NCI-H345 treated with DMSO at 0.1 percent for 48 hours (cell line): ENCODE results near the gene COPS3.
A peak's percentile ranks its signal among the peaks of the same experiment; 100 is the strongest.

Experiments used
- DNase-seq: peaks from one replicate; lab custom pipeline; 2025; ENCODE audit not compliant: unreplicated experiment; lab: John Stamatoyannopoulos, UW

Gene COPS3

DNA sequence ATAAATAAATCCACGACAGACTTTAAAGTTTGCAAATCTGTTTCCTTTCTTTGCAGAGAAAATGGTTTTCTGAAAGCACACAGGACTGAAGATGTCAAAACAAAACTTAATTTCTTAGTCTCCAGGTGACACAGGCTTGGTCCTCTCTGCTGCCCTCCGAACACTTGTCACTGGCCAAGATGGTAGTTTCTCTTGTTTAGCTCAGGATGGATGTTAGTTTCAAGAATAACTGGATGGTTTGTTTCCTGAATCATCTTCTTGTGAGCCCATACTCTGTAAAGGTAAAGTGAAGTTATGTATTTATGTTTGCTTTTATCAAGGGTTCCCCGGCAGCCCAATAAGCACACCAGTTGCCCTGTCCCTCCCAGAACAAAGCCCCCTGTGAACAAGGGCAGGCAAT is 34.2 kb downstream of the COPS3 start:
- no peak for DNase-seq

DNA sequence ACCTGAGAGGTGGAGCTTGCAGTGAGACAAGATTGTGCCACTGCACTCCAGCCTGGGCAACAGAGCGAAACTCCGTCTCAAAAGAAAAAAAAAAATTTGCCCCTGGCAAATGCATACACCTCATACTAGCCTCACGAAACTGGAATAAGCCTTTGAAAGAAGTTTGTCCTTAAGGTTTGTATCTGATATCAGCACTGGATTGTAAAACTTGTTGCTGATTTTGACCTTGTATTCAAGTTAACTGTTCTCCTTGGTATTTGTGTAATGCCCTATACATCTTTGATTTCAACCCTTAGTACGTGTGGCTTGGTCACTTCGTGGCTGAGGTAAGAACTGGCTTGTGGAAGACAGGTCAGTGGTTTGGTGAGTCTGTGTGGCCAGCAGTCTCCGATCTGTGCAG is 37.9 kb downstream of the COPS3 start:
- DNase-seq, result no peak

DNA sequence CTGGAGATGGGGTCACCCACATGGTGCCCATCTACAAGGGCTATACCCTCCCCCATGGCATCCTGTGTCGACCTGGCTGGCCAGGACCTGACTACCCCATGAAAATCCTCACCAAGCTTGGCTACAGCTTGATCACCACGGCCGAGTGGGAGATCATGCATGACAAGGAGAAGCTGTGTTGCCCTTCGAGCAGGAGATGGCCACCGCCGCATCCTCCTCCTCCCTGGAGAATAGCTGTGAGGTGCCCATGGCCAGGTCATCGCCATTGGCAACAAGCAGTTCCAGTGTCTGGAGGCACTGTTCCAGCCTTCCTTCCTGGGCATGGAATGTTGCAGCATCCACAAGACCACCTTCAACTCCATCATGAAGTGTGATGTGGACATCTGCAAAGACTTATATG is 38.8 kb downstream of the COPS3 start:
- no peak for DNase-seq

DNA sequence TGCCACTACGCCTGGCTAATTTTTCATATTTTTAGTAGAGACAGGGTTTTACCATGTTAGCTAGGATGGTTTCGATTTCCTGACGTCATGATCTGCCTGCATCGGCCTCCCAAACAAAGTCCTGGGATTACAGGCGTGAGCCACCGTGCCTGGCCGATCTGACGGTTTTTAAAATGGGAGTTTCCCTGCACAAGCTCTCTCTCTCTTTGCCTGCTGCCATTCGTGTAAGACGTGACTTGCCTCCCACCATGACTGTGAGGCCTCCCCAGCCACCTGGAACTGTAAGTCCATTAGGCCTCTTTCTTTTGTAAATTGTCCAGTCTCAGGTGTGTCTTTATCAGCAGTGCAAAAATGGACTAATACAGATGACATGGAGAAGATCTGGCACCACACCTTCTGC is 39.4 kb downstream of the COPS3 start:
- DNase-seq, result no peak

DNA sequence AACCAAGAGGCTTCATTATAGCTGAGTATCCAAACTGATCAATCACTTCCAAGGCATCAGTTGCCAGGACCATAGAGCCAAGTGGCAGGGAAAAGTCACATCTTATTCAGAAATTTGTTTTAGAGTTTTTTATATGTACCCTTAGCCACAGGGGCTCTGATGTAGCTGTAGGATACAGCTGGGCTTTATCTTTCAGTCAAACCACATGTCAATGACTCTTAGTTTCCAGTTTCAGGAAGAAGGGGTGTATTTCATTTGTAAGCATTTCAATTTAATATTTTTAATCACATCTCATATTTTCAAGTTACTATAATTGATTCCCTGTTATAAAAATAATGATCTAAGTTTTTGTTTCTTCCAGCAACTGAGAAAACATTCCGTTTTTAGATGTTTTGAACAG is 41.2 kb downstream of the COPS3 start:
- no peak for DNase-seq

DNA sequence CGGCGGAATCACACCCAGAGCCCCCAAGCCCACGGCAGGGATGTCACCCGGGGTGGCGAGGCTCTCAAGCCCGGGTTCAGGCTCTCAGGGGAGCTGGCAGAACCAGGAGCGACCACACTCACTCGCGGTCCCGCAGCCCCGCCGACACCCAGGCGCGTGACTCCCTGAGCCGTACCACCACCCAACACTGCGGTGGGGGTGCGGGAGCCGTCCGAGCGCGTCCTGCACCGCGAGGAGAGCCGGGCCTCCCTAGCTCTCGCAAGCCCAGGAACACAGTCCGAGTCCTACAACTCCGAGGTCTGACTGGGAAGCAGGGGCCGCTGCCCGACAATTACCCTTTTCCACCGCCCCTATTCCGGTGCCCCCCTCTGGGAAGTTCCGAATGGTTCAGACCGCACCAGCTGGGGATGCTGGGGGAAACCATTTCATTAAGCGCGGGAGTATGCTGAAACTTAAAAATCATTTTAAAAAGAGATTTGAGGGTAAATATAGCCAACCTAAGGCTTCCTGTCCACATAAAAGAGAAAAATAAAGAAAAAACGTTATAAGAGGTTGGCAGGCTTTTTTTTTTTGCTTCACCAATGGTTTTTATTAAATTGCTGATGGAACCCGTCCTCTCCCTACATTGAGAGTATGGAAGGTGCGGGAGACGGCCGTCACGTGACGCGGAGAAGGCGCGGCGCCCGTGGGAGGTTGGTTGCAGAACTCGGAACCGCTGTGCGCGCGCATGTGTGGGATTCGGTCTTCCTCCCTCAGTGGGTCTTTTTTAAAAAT is 43.8 kb downstream of the COPS3 start, which contains the start of gene FLCN:
FLCN (minus strand) TSS at position 143 of the 774 bp plus-strand sequence. CDS start 9,031 bp downstream, outside the sequence.
- DNase-seq, result peak; percentile 70

DNA sequence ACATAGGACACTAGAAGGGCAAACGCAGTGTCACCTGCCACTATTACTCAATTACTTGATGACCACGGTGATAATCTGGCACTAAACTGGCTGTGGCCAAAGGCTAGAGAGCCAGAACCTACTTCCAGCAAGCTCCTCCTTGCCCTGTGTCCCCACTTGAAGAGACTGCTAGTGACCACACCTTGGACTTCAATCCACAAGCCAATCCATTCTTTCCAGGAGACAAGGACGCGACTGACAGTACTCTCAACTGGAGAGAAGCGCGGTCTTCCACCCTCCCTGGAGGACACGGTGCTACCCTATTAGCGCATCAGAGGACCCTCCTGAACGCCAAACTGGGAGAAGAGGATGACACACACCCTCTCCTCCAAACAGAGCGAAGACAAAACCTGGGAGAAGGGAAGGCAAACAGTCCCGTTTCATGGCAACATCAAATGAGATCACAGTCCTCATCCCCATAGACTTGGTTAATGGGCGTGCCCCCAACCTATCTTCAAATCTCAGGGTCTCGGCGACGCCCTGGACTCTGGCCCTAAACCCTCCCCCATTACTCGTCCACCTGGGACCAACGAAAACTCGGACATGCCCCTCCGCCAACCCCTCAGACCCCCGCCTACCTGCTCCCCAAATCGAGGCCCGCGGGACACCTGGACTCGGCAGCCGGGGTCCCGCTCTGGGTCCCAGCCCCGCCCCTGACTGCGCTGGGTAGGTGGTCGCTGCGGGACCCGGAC is 44.6 kb downstream of the COPS3 start:
- no peak for DNase-seq

DNA sequence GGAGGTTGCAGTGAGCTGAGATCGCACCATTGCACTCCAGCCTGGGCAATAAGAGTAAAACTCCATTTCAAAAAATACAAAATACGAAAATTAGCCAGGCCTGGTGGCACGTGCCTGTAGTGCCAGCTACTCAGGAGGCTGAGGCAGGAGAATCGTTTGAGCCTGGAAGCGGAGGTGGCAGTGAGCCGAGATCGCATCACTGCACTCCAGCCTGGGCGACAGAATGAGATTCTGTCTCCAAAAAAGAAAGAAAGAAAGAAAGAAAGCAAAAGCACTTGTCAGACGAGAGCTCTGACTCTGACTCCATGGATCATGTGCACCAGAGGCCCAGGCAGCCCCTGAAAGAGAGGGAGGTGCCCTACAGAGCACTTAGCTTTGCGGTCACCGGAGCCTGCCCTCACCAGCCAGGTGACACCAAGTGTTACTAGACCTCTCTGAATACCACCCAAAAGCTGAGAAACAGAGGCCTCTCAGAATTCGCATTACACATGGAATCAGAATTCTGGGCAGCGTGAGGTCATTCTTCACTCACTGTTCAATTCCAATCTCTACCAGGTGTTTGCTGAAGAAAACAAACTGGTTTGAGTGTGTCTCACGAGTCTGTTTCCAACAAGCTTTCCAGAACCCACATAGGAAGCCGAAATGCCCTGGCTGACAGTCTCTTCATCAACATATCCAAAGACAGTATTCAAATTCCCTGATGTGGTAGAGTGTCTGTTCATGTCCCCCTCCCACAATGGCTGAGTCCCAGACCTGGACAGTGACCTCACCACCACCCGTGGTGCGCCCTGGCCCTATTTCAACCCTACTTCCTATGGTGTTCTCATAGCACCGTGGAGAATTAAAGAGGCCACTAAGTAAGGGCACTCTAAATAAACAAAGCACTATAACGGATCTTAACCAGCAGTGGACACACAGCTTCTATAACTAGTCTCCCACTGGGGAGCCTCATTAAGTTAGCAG is 45.6 kb downstream of the COPS3 start:
- no peak for DNase-seq

DNA sequence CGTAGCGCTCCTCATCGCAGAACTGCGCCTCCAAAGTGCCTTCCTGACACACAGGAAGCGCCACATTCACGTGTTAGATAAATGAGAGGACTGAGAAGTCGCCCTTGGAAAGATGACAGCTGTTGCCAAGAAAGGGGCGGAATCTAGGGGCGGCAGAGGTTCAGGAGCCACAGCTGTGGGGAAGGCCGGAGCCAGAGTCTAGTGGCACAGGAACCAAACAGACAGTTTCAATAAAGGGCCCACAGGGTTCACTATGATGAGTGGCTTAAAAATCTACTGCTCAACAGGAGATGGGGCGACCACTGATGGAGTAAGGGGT is 48.8 kb downstream of the COPS3 start:
- DNase-seq, result no peak

DNA sequence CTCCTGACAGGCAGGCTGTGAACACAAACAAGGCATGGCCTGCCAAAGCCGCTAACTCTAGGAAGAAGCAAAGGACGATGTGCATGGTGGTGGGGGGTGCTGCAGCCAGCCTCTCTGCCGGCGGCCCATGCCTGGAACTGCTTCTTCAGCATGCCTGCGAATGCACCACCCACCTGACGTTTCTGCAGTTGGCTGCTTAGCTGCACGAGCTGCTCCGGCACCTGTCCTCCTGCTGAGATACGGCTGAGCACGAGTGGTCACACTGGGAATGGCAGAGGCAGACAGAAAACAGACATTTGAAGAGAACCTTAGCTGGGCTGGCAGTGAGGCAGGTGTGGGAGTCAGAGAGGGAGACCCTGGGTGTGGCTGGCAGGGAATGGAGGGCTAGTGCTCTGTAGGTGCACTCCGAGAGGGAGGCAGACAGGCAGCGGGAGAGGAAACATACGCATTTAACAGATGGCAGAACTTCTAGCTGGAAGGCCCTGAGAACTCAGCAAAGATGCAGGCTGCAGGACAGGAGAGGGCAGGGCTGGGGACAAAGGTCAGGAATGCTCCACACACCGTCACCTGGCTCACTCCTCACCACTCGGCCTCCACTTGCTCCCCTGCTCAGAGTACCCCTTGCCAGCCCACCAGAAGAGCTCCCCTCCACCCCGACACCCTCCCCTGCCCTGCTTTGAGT is 49.3 kb downstream of the COPS3 start:
- DNase-seq, result no peak

DNA sequence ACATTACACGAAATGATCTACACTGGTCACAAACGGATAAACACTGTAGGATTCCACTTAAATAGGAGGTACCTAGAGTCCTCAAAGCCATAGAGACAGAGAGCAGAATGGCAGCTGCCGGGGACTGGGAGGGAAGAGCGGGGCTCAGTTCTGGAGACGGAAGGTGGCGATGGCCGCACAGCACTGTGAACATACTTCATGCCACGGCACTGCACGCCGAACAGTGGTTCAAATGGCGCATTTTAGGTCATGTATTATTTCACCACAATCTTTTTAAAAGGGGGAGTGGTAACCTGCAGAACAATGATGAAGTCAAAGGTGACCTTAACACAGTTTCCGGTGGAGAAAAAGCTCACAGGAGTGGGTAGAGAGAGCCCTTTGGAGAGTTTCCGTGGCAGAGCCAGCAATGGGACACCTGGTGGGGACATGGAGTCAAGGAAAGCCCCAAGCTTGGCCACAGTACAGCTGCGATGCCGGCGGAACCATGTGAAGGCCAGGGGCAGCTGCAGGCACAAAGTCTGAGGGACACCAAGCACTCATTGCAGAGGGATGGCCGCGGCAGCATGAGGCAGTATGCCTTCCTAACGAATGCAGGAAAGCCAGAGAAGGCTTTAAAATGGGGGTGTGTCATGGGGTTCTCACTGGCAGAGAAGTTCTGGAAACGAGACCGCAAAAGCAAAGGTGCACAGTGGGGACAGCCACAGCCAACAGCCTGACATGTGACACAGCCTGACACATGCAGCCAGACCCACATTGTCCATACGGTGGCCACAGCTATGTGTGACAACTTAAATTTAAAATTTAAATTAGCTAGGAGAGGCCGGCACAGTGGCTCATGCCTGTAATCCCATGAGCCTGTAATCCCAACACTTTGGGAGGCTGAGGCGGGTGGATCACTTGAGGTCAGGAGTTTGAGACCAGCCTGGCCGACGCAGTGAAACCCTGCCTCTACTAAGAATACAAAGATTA is 51.3 kb downstream of the COPS3 start:
- no peak for DNase-seq

DNA sequence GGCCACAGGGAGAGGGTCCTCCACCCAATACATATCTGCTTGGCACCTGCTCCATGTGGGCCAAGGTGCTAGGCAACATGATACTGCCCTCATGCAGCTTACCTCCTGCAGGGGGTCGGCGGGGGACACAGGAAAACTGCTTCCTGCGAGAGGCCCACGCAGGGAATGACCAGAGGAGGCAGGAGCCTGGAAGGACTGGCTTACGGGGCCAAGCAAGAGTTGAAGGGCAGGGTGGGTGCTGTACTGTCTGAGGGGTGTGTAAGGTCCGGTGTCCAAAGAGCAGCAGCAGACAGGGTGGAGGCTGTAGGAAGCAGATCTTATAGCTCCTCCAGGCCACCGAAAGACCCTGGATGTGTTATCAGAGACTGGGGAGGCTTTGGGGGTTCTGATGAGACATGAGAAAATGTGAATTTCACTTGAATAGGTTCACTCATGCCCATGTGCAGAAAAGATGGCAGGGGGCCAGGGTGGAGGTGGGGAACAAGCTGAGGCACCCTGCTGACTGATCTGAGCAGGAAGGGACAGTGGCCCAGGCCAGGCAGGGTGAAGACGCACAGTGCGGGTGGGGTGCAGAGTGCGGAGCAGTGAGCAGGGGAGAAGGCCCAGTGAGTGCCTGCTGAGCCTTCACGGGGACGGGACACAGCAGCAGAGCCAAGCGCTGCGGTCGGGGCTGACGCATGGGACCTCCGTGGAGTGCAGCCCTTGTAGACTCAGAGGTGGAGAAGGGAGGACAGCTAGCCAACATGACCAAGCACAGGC is 52.3 kb downstream of the COPS3 start:
- no peak for DNase-seq

DNA sequence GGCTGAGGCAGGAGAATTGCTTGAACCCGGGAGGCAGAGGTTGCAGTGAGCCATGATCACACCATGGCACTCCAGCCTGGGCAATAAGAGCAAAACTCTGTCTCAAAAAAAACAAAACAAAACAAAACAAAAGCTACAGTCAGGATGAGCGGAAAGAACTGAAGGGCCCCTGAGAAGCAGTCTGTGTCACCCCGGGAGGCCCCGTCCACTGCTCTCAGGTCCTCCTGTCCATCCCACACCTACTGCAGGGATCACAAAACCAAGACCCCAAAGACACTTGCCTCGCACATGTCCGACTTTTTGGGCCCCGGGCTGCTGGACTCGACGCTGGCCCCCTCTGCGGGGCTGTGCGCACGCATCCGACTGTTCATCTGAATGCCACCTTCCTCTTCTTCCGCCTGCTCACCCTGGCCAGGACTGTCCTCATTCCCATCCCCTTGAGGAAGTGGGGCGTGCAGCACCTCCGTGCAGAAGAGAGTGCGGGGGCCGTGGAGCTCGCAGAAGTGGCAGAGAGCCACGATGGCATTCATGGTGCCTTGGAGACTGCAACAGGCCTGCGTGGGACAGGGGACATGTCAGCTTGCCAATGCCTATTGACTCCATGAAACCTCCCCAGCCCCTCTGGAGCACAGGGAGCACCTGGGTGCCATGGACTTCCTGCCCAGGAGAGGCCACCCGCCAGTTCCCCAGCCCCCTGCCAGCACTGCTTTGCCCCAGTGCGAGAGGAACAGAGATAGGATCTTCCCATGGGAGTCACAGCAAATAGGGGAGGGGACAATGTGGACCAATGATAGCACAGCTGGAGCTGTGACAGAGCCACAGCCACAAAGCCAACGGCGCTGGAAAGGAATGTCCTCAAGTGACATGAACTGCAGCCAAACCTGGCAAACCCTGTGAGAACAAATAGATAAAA is 53.2 kb downstream of the COPS3 start:
- no peak for DNase-seq

DNA sequence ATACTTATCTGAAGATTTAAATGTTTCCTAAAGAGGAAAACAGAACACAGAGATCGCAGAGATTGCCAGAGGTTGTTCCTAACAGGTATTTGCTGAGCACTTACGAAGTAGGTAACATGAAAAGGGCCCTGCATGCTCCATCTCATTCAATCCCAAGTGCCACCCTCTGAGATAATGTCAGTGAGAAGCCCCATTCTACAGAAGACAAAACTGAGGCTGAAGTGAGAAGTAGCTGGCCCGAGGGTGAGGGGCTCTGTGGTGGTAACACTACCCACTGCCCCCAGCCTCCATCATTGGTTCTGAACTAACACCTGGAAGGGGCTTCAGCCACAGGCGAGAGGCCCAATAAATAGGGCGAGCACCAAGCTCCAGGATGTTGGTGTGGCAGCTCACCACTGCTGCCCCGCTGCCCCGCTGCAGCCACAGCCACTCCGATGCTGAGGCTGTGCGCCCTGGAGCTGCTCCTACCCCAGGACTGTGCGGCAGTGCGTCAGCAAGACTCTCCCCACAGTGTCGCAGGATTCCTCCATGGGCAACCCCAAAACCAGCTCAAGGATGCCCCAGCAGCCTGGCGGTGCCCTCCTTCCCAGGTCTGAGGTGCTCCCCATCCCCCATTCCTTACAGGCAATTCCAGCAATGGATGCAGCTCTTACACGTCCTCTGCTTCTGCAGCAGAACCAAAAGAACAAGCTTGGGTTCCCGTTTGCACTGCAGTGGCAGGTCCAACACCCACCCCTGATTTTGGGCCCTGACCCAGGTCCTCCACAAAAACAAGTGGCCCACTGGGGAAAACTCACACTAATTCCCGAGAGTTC is 54.4 kb downstream of the COPS3 start:
- no peak for DNase-seq

DNA sequence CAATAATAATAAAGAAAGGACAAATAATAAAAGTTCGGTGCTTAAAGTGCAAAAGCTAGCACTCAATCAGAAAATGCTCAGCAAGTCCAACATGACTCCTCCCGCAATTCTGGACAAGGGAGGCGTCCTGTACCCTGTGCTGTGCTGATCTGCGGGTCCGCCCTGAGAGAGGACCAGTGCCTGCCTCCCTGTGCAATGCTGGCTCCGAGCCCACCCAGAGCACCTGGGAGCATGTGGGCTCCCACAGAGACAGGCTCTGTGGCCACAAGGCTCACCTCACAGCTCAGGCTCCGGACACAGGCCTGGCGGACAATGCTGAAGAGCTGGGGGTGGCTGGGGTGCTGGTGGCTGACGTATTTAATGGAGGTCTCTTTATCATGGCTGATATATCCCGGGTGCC is 55.1 kb downstream of the COPS3 start:
- DNase-seq, result no peak

DNA sequence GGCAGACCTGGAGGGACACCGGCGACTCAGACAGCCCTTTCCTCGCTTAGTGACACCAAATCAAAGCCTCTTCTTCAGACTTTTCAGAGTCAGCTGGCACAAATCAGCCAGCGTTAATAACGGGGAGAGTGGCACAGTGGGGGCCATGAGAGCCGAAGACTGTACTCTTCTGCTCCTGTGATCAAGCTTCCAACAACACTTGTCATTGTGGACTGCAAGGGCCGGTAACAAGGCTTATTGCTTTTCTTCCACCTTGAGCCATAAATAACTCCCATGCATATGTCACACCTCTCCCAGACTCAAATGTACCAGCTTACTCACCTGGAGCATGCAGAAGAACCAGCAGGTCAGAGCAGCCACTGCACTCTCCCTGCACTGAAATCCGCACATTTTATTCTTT is 56.9 kb downstream of the COPS3 start:
- DNase-seq, result no peak

DNA sequence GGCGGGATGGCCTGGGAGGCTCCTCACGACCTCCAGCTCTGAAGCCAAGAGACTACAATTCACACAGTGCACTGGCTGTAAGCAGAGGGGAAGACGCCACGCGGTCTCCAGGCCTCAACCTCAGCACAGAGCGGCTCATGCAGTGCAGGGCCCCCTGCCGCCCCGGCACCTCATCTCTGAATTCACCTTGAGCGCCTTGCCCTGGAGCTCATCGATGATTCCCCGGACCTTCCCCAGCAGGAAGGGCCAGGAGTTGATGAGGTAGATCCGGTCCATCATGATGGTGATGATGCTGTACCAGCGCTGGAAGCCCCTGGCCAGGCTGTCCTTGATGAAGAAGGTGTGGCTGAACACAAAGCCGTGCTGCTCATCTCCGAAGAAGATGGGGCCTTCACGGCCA is 57.3 kb downstream of the COPS3 start:
- no peak for DNase-seq
